ENCODE measurements around the gene SRA1.

Gene SRA1

DNA sequence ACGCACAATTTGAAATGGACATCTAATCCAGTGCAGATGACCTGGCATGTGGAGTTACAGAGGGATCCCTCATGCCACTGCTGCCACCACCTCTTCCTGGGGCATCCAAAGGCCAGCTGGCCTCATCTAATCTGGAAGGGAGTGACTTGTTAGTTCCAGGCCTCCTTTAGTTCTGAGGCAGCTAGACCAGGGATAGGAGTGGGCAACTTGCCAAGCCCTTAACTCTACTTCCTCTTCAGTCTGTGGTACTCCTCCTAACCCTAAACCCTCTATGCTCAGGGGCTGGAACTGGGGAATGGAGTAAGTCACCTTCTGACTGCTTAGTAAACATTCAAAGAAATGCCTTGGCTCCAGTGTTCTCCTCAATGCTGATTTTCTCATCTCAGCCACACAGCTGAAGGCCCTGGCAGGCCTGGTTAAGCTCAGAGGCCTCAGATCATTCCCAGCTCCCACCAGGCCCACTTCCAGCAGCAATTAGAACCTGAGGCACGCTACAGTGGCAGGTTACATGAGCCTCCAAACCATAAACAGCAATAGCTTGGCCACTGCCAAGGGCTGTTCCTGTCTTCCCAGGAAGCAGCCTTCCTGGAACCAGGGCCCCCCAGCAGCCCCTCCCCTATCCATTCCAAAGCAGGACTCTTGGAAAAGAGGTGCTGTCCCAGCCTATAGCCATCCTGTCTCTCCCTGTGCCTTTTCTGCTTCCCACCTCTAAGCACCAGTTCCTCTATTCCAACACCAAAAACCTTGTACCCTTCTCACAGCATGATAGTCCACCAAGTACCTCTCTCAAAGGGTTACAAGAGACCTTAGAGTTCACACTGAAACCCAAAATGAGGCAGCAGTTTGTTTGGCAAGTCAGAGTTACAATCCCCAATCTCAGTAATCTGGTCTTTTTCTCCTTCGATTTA, 7.8 kb downstream of the SRA1 start:
- no peak for DNase-seq

DNA sequence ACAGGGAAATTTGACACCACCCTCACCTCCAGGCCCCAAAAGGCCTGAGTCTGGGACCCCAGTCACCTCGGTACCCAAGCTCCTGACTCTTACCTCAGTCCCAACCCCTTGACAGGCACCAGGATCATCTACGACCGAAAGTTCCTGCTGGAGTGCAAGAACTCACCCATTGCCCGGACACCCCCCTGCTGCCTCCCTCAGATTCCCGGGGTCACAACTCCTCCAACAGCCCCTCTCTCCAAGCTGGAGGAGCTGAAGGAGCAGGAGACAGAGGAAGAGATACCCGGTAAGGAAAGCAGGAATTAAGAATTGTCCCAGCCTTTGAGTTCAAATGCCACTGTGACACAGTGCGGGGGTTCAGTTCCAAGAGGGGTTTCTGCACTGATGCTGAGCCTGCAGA, 8.5 kb downstream of the SRA1 start:
- DNase-seq: no peak

DNA sequence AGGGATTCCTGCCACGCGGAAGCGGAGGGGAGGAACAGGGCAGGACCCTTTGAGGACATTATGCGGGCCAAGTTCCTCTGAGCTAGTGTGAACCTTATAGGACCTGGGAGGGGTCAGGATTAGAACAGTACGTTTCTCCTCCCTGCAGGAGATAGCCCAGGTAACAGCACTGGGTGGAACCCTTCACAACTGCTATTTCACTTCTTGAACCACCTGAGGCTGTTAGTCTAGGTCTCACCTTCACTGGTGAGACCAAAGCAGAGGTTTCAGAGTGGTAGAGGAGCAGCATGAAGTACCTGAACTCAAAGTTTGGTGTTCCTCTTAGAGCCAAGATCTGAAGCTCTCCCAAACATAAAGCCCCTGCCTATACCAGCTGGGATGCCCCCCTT, 9.0 kb downstream of the SRA1 start:
- DNase-seq: no peak

DNA sequence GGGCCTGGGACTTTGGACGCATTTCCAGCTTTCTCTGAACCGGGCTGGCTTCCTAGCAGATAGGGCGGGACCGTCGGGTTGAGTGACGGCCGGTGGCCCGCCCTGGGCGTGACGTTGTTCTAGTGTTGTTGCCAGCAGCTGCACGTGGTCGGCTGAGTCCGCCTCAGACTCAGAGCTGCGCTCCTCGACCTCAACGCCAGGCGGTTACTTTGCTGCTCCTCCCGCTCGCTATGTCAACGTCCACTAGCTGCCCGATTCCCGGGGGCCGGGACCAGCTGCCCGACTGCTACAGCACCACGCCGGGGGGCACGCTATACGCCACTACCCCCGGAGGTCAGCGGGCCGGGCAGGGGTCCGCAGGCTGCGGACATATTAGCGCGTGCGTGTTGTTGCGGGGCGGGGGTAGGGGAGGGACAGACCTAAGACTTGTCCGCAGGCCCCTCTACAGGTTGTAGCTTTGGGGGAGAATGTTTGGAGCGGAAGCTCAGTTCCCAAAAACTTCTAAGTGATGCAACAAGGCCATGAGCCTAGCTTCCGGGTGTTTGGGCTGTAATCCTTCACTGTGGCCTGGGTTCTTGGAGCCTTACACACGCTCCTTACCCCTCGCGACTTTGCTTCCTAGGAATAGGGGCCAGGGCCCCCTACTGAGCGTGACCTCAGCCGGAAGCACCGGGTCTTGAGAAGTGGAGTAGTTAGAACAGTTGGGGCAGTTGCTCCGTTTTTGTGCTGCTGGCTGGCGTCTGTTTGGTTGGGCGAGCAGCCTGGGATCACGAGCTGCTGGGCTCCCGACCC, 9.6 kb downstream of the SRA1 start, which contains the start of gene EIF4EBP3:
EIF4EBP3 (plus strand) TSS at position 155 of the 792 bp plus-strand sequence; CDS start at position 231, 76 bp downstream.
- peak; percentile 47 for DNase-seq

DNA sequence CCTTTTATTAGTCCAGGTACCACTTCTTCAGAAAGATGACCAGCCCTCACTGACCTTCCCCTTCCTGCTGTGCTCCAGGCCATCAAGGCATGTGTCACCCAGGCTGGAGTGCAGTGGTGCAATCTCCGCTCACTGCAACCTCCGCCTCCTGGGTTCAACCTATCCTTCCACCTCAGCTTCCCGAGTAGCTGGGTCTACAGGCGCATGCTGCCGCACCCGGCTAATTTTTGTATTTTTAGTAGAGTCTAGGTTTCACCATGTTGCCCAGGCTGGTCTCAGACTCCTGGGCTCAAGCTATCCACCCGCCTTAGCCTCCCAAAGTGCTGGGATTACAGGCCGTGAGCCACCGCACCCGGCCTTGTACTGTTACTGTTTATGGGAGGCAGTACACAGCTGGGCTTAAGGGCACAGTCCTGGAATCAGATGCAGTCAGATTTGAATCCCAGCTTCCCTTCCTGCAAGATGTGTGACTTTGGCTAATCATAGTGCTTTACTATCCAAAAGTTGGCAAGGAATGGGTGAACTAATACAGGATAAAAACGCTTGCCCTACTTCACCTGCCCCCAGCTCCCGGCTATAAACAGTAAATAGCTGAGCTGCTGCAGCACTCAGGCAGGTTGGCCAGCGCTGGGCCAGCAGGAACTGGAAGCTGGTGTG, 10.3 kb downstream of the SRA1 start:
- DNase-seq: no peak

DNA sequence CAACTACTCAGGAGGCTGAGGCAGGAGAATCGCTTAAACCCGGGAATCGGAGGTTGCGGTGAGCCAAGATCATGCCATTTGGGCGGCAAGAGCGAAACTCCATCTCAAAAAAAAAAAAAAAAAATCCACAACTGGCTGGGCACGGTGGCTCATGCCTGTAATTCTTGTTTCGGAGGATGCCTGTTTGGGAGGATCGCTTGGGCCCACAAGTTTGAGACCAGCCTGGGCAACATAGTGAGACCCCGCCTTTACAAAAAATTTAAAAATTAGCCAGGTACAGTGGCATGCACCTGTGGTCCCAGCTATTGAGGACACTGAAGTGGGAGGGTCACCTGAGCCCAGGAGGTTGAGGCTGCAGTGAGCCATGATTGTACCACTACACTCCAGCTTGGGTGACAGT, 11.7 kb downstream of the SRA1 start:
- no peak for DNase-seq

DNA sequence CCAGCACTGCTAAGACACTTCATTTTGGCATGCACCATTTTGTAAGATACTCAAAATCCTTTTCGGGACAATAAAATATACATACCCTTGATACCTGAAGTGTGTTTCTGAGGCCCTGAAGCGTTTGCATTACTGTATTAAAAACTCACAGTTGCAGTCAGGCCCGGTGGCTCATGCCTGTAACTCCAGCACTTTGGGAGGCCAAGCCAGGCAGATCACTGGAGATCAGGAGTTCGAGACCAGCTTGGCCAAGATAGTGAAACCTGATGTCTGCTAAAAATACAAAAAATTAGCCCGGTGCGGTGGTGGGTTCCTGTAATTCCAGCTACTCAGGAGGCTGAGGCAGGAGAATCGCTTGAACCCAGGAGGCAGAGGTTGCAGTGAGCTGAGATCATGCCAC, 12.3 kb downstream of the SRA1 start:
- no peak for DNase-seq

DNA sequence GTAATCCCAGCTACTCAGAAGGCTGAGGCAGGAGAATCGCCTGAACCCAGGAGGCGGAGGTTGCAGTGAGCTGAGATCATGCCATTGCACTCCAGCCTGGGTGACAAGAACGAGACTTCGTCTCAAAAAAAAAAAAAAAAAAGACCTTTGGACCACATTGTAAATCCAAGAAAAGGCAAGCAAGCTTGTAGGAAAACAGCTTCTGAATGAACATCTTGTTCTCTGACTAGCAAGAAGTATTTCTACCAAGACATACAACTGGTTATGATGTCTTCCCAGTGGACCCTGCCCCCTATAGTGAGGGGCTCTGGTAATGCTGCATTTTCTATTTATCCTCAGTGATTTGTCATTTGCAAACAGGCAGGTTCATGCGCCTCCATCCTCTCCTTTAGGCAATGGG, 14.3 kb downstream of the SRA1 start:
- DNase-seq: no peak

DNA sequence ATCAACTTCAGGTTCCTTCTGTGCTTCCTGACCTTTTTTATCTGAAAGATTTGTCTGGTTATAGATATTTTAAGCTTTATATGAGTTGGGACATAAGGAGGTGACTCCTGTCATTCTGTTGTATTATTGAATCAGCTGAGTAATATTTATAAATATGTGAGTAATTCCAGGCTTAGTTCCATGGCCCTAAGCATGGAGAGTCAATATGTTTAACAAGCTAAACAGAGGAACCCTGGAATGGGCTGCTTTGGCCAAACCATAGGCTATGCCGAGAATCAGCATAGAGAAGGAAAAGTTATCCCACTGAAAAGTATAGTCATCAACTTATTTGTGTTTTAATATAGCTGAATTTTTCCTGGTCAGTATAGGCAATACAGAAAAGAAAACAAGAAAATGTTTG, 17.0 kb downstream of the SRA1 start:
- DNase-seq: no peak

DNA sequence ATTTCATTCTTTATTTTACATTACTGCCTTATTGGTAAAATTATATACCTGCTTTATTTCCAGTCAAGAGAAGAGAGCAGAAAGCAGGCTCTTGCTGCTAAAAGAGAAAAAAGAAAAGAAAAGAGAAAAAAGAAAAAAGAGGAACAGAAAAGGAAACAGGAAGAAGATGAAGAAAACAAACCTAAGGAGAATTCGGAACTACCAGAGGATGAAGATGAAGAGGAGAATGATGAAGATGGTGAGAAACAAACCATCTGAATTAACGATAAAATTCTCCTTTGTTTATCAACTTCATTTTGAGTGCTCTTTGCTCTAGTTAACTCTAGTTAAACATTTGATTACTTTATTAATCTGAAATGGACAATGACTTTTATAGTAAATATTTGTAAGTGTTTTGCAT, 33.3 kb downstream of the SRA1 start:
- no peak for DNase-seq

DNA sequence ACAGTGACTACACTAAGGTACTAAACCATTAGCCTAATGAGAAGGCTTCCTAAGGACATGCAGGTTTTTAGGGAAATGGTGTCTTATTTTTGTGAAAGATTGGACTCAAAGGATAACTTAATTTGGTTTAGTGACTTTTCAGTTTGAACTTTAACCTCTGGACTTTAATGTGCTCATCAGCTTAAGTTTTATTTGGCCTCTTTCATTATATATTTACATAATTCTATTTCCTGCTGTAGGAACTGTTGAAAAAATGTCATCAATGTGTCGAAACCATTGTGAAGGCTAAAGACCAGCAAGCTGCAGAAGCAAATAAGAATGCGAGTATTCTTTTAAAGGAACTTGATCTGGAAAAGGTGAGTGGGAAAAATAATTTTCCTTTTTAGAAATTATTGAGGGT, 44.1 kb downstream of the SRA1 start:
- no peak for DNase-seq

DNA sequence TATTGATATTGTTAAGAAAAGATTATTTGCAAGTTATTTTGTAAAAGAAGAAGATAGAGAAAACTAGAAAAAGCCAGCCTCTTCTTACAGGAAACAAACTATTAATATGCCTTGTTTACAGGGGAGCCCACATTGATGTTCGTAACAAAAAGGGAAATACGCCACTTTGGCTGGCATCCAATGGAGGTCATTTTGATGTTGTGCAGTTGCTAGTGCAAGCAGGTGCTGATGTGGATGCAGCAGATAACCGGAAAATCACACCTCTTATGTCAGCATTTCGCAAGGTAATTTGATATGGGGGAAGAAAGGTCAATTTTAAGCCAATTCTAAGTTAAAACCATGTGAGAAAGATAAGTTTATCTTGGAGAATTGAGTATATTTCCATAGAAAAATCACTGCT, 47.4 kb downstream of the SRA1 start:
- DNase-seq: no peak

DNA sequence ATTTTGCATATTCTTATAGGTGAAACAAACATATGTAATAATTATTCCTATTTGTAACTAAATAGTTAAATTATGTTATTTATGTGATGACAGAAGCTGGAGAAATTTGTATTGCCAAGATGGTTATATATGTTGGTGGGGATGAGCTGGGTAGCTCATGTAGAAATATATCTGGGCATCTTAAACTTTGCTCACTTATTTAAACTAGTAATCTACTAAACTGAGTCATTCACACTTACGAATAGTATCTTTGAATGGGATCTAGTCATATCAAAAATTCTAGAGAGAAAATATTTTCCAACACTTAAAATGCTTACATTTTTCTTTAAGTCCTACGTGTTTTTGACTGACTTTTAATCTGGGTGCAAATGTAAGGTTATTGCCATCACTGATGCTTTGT, 54.4 kb downstream of the SRA1 start:
- no peak for DNase-seq

All from NCI-H2107 (cell line).